ENCODE measurements around the gene CCDC171.
A peak's percentile ranks its signal among the peaks of the same experiment; 100 is the strongest.
"Not testable (repeated sequence)": the region's sequence is repeated elsewhere in the genome, so short reads cannot be mapped to it uniquely, and the experiment has no call there.

The CCDC171 gene

DNA sequence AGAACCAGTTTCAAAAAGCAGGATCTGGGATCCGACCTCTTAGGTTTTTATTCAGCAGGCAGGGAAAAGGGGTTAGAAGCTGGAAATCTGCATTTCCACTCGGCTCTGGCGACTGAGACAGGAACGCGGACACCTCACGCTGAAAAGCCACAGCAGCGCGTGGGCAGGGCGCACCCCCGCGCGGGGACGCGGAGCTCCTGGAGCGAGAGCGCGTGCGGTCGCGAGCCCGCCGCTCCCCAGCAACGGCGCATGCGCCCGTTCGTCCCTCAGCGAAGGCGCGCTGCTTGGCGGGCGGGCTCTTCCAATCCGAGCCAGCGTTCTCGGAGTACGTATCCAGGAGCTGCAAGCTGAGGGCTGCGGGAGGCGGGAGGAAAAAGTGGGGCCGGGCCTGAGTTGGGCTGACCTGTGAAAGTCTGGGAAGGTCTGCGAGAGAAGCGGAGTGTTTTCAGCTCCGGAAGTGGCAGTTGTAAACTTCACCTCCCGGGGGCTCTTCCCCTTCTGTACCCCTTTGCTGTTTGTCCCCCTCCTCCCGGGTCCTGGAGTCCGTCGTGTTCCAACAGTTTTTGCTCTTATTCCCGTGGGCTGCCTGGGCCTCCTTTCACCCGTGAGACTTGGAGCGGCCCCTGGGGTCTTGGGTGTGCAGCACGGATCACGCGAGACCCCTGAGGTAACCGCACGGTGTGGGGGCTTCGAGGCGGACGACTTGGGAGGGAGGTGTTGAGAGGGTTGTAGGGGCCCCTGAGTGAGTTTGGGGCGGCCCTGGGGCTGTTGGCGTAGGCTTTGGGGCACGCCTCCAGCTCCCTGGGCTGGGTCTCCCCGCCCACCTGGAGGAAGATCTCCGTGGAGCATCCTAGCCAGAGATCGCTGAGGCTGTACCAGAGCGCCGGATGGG lies at the start of gene CCDC171:
Gene CCDC171 (plus strand): TSS at position 408 of the 892 bp plus-strand sequence. CDS start 11,046 bp downstream, outside the sequence.
- no peaks in the 10 kb centered on the region for H3K36me3 Mint-ChIP-seq (ENCODE audit: low read depth)
- peak within 1 kb of the TSS; percentile 90 for H3K4me3 Mint-ChIP-seq
- H3K27me3 Mint-ChIP-seq (ENCODE audit: low read depth) = peaks cover 20% of the 10 kb centered on the region
- peak; percentile 90 for DNase-seq (ENCODE audit: low spot score)
- H3K27ac Mint-ChIP-seq = peak within 1 kb of the TSS; percentile 85
- no peaks in the 10 kb centered on the region for H3K9me3 Mint-ChIP-seq
- peaks cover 10% of the 10 kb centered on the region for H3K4me1 Mint-ChIP-seq (ENCODE audit: low read depth)

DNA sequence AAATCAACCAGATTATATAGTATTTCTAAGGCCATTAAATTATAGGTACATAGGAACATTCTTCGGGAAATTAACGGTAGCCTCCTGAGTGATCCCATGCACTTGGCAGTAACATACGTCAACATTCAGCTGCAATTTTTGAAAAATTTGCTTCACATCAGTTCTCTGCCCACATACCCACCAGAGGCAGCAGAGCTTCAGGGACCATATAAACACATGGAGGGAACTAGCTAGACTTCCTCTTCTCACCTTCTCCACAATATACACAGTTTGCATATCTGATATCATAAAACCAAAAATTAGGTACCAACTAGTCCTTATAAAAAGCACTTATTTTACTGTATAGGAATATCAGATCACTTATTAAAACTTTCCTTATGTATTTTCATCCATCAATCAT lies 46.9 kb upstream of the CCDC171 start:
- no peak overlapping the region for H3K27ac Mint-ChIP-seq
- no peak overlapping the region for H3K4me3 Mint-ChIP-seq
- peaks cover 58% of the 10 kb centered on the region for H3K36me3 Mint-ChIP-seq (ENCODE audit: low read depth)
- no peaks in the 10 kb centered on the region for H3K9me3 Mint-ChIP-seq
- no peaks in the 10 kb centered on the region for H3K27me3 Mint-ChIP-seq (ENCODE audit: low read depth)
- peaks cover 50% of the 10 kb centered on the region for H3K4me1 Mint-ChIP-seq (ENCODE audit: low read depth)
- no peak for DNase-seq (ENCODE audit: low spot score)

DNA sequence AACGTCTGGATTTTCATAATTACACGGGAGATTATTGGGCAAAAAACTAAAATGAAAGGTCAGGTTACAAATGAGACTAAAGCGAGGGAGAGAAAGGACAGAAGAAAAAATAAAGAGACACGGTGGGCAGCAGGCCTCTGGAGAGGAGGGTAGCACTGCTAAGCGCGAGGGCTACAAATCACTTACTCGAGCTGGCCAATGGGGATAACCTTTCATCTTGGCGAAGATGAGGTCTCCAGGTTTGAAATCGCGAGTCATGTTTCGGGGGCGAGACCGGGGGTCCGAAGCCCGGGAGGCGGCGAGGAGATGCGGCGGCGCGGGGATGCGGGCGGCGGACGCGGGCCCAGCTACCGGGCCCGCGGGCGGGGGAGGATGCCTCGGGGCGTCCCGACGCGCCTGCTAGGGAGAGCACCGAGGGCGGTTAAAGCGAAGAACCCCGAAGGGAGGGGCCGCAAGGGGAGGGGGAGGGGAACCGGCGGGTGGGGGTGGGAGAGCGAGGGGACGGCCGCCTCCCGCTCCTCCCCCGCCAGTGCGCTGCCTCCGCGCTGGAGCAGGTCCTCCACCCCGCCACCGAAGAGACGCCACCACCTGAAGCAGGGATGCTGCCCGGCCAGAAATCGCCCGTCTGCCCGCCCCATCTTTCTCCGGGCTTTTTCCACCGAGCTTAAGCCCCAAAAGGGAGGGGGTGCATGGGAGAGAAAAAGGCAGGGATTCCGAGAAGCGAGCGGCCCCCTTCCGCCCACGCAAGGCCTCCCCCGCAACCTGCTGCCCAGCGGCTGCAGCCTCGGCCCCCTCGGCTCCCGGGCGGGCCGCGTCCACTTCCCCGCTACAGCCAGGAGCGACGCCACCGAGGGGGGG lies 42.7 kb upstream of the CCDC171 start:
- Mint-ChIP-seq H3K27me3 (ENCODE audit: low read depth) (no peaks in the 10 kb centered on the region), H3K36me3 (ENCODE audit: low read depth) (peaks cover 36% of the 10 kb centered on the region), H3K4me3 (peak overlapping the region; percentile 86), H3K27ac (peak overlapping the region; percentile 81), H3K9me3 (no peaks in the 10 kb centered on the region), H3K4me1 (ENCODE audit: low read depth) (peaks cover 49% of the 10 kb centered on the region)
- DNase-seq (ENCODE audit: low spot score) = peak; percentile 61

- Mint-ChIP-seq H3K9me3 (no peaks in the 10 kb centered on the region), H3K4me3 (peak within 1 kb of the TSS; percentile 88), H3K27me3 (ENCODE audit: low read depth) (no peaks in the 10 kb centered on the region), H3K4me1 (ENCODE audit: low read depth) (peaks cover 45% of the 10 kb centered on the region), H3K27ac (peak within 1 kb of the TSS; percentile 100), H3K36me3 (ENCODE audit: low read depth) (peaks cover 32% of the 10 kb centered on the region)
- DNase-seq (ENCODE audit: low spot score) = peak; percentile 86
Observed at GRCh38 chr9:15510789-15511575, 41.9 kb upstream of the CCDC171 start, which contains the start of gene PSIP1. Gene PSIP1, minus strand, starts transcription at chr9:15510970. Its CDS starts 782 bp downstream, at chr9:15510188.

GRCh38 chr9:15512204-15512603 lies 40.6 kb upstream of the CCDC171 start:
- Mint-ChIP-seq H3K27me3 (ENCODE audit: low read depth) (no peaks in the 10 kb centered on the region), H3K4me1 (ENCODE audit: low read depth) (peaks cover 35% of the 10 kb centered on the region), H3K4me3 (peak overlapping the region; percentile 4), H3K36me3 (ENCODE audit: low read depth) (peaks cover 20% of the 10 kb centered on the region), H3K27ac (peak overlapping the region; percentile 56), H3K9me3 (no peaks in the 10 kb centered on the region)
- no peak for DNase-seq (ENCODE audit: low spot score)

DNA sequence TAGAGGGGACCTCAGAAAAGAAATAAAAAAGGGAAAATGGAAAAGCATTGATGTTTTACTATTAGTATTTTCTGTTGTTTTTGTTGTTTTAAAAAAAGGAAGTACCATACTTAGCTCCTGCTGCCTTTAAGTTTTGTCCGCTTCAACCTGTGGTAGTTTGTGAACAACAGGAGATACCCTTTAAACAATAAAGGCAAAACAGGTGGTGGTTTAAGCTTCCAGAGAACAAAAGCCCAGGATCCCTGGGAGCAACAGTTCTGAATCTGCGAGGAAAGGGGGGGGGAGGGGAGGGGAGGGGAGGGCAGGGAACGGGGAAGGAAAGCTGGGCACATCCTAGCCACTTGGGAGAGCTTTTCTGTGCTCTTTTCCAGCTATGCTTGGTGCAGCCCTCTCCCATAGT lies 40.0 kb upstream of the CCDC171 start:
- no peak overlapping the region for H3K27ac Mint-ChIP-seq

DNA sequence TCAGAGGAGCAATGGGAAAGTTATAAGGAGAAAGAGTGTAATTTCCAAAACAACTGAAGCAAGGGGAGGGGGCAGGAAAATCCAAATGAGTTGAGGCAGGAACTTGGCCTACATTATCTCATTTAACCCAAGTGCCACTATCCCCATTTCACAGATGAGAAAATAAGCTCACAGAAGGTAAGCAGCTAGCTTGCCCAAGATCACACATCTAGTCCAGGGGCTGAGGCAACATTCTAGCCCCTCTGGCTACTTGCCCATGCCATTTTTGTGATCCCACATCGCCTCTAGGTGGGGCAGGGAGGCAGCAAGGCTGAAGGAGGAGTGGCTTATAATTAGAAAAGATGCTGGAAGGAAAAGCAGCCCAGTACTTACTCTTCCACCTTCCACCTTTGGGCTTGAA lies 39.5 kb upstream of the CCDC171 start:
- no peaks in the 10 kb centered on the region for H3K27me3 Mint-ChIP-seq (ENCODE audit: low read depth)
- peaks cover 14% of the 10 kb centered on the region for H3K36me3 Mint-ChIP-seq (ENCODE audit: low read depth)
- no peak for DNase-seq (ENCODE audit: low spot score)
- H3K27ac Mint-ChIP-seq = no peak overlapping the region
- peaks cover 29% of the 10 kb centered on the region for H3K4me1 Mint-ChIP-seq (ENCODE audit: low read depth)
- H3K9me3 Mint-ChIP-seq = no peaks in the 10 kb centered on the region
- no peak overlapping the region for H3K4me3 Mint-ChIP-seq

More for the DNA sequence above, 40.0 kb upstream of the CCDC171 start:
- no peak overlapping the region for H3K4me3 Mint-ChIP-seq
- H3K9me3 Mint-ChIP-seq = no peaks in the 10 kb centered on the region
- no peak for DNase-seq (ENCODE audit: low spot score)
- no peaks in the 10 kb centered on the region for H3K27me3 Mint-ChIP-seq (ENCODE audit: low read depth)
- peaks cover 33% of the 10 kb centered on the region for H3K4me1 Mint-ChIP-seq (ENCODE audit: low read depth)
- H3K36me3 Mint-ChIP-seq (ENCODE audit: low read depth) = peaks cover 18% of the 10 kb centered on the region

DNA sequence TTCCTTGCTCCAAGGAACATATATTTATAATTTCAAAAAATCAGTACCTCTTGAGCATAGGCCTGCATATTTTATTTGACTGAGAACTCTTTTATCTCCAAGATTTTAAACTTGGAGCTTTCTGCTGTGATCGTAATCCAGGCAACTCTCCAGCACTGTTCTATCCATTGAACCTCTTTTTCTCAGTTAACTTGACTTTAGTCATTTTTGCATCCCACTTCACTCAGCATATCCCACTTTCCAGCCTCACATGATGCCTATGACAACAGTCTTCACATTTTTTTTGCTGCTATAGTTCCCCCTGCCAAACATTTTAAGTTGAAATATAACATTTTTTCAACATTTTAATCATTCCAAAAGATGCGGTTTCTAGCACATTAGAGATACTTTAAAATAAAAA lies 33.0 kb upstream of the CCDC171 start:
- no peak overlapping the region for H3K4me3 Mint-ChIP-seq
- H3K27me3 Mint-ChIP-seq (ENCODE audit: low read depth) = peaks cover 4% of the 10 kb centered on the region
- no peaks in the 10 kb centered on the region for H3K36me3 Mint-ChIP-seq (ENCODE audit: low read depth)
- DNase-seq (ENCODE audit: low spot score) = no peak
- H3K4me1 Mint-ChIP-seq (ENCODE audit: low read depth) = peaks cover 2% of the 10 kb centered on the region
- no peak overlapping the region for H3K27ac Mint-ChIP-seq
- H3K9me3 Mint-ChIP-seq = no peaks in the 10 kb centered on the region

DNA sequence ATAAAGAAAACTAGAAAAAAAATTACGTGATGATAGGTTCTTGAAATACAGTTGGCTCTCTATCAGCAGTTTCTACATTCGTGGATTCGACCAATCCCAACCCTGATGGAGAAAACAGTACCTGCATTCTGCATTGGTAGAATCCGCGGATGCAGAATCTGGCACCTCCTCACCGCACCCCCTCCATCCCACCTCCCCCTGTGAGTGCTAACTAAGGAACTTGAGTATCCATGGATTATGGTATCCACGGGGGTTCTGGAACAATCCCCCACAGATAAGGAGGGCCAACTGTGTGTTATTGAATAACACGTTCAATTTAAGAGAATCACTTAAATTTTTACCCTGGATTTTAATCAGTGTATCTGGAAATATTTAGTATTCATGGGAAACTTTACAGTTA lies 31.6 kb upstream of the CCDC171 start:
- no peak overlapping the region for H3K4me3 Mint-ChIP-seq

GRCh38 chr9:15522130-15522755 lies 30.6 kb upstream of the CCDC171 start:
- no peaks in the 10 kb centered on the region for H3K36me3 Mint-ChIP-seq (ENCODE audit: low read depth)
- H3K4me3 Mint-ChIP-seq = no peak overlapping the region
- H3K27ac Mint-ChIP-seq = no peak overlapping the region

More for the DNA sequence above, 31.6 kb upstream of the CCDC171 start:
- Mint-ChIP-seq H3K36me3 (ENCODE audit: low read depth) (no peaks in the 10 kb centered on the region), H3K27ac (no peak overlapping the region), H3K27me3 (ENCODE audit: low read depth) (peaks cover 9% of the 10 kb centered on the region), H3K9me3 (no peaks in the 10 kb centered on the region), H3K4me1 (ENCODE audit: low read depth) (peaks cover 2% of the 10 kb centered on the region)
- DNase-seq (ENCODE audit: low spot score) = no peak

GRCh38 chr9:15524845-15525455 lies 27.9 kb upstream of the CCDC171 start:
- Mint-ChIP-seq H3K27me3 (ENCODE audit: low read depth) (peaks cover 4% of the 10 kb centered on the region), H3K36me3 (ENCODE audit: low read depth) (no peaks in the 10 kb centered on the region), H3K27ac (no peak overlapping the region), H3K9me3 (no peaks in the 10 kb centered on the region), H3K4me1 (ENCODE audit: low read depth) (peaks cover 2% of the 10 kb centered on the region), H3K4me3 (no peak overlapping the region)
- no peak for DNase-seq (ENCODE audit: low spot score)

More at GRCh38 chr9:15522130-15522755, 30.6 kb upstream of the CCDC171 start:
- no peaks in the 10 kb centered on the region for H3K9me3 Mint-ChIP-seq
- H3K27me3 Mint-ChIP-seq (ENCODE audit: low read depth) = peaks cover 9% of the 10 kb centered on the region
- DNase-seq (ENCODE audit: low spot score) = no peak
- H3K4me1 Mint-ChIP-seq (ENCODE audit: low read depth) = peaks cover 2% of the 10 kb centered on the region

DNA sequence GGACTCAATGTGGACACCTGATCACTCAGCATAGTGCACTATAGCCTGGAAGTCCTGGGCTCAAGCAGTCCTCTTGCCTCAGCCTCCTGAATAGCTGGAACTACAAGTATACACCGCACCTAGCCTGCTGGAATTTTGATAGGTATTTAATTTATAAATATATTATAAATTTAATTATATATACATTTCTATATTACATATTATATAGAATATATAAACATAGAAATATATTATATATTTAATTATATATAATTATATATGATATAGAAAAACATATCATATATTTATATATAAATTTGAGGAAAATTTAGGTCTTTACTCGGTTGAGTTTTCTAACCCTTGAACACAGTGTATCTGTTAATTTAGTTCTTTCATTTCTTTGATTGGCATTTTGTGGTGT lies 26.9 kb upstream of the CCDC171 start:
- Mint-ChIP-seq H3K9me3 (no peaks in the 10 kb centered on the region), H3K4me3 (no peak overlapping the region)
- DNase-seq (ENCODE audit: low spot score) = no peak

DNA sequence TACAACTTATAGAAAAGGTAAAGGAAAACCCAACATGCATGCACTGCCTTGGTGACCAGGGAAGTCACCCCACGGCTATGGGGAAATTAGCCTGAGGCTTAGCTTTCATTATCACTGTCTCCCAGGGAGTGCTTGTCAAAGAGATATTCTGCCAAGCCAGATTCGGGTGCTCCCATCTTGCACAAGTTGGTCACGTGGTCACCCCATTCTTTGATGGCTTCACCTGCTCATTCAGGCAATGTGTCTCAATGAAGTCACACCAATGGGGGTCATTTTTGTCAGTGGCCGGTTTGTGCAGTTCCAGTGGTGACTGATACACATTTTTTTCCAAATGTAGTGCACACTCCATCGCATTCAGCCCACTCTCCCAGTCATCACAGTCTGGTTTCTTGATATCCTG lies 25.8 kb upstream of the CCDC171 start:
- not testable (repeated sequence) for H3K27ac Mint-ChIP-seq; DNase-seq (ENCODE audit: low spot score); H3K9me3 Mint-ChIP-seq; H3K36me3 Mint-ChIP-seq (ENCODE audit: low read depth); H3K4me1 Mint-ChIP-seq (ENCODE audit: low read depth); H3K27me3 Mint-ChIP-seq (ENCODE audit: low read depth); H3K4me3 Mint-ChIP-seq

More for the DNA sequence above, 26.9 kb upstream of the CCDC171 start:
- peaks cover 2% of the 10 kb centered on the region for H3K4me1 Mint-ChIP-seq (ENCODE audit: low read depth)
- peaks cover 4% of the 10 kb centered on the region for H3K27me3 Mint-ChIP-seq (ENCODE audit: low read depth)
- H3K36me3 Mint-ChIP-seq (ENCODE audit: low read depth) = no peaks in the 10 kb centered on the region
- no peak overlapping the region for H3K27ac Mint-ChIP-seq
